Panc1 (cell line): Measurements from ENCODE around the gene SOS2. TPM values are rescaled to one million over a fixed set of nuclear protein-coding genes. Genes with fewer than 3 reads are reported as not detected.

Experiments used
- ATAC-seq: fragments of 200-7000 bp; cut with Tn5 transposase; 2 replicates; pipeline ENCODE4 v1.9.1; 2020; ENCODE audit warnings: mild to moderate bottlenecking, moderate library complexity
- BruUV-seq: library from RNA; stranded (reverse); fragments of 400-500 nt; replicated peaks from 2 replicates; lab custom pipeline; 2021; lab: Mats Ljungman, UMichigan
- CTCF ChIA-PET: fragments of 300-600 bp; sonication (Branson Sonifier 250); formaldehyde crosslinking; loops from one replicate; lab custom pipeline; 2022; ENCODE audit warnings: antibody characterized with exemption; lab: Charles Lee
- POLR2A ChIA-PET: fragments of 300-600 bp; sonication (Branson Sonifier 250); formaldehyde crosslinking; loops from one replicate; lab custom pipeline; 2022; ENCODE audit warnings: antibody characterized with exemption; lab: Charles Lee
- DNase-seq: peaks from one replicate; pipeline ENCODE4 v3.0.0-alpha.2; 2010; ENCODE audit warnings: low read depth, low spot score
- H3K27ac ChIP-seq: 2 replicates; pipeline ENCODE4 v1.5.1; 2011; ENCODE audit warnings: mild to moderate bottlenecking, low read length, inconsistent platforms
- H3K27me3 ChIP-seq: fragments of 200-500 bp; sonication (Bioruptor generic); 2 replicates; pipeline ENCODE4 v1.6.0; 2014; ENCODE audit warnings: low read length, inconsistent platforms; ENCODE audit not compliant: control insufficient read depth, insufficient read depth
- H3K36me3 ChIP-seq: fragments of 200-500 bp; sonication (Bioruptor generic); 2 replicates; pipeline ENCODE4 v1.5.1; 2014; ENCODE audit warnings: inconsistent platforms, mild to moderate bottlenecking, low read length, moderate library complexity; ENCODE audit not compliant: control insufficient read depth, insufficient read depth
- H3K4me1 ChIP-seq: 2 replicates; pipeline ENCODE4 v1.5.1; 2011; ENCODE audit warnings: inconsistent platforms, mild to moderate bottlenecking, low read length, moderate library complexity; ENCODE audit not compliant: control insufficient read depth, insufficient read depth
- H3K4me3 ChIP-seq, 2 experiments: 2 replicates each; pipeline ENCODE4 v1.5.1; 2011 to 2012; ENCODE audit warnings: low read depth in 2 of 2, low read length in 2 of 2, mild to moderate bottlenecking in 2 of 2, inconsistent platforms in 1 of 2, moderate library complexity in 1 of 2
- H3K9me3 ChIP-seq: fragments of 200-500 bp; sonication (Bioruptor generic); 2 replicates; pipeline ENCODE4 v1.5.1; 2014; ENCODE audit warnings: low read depth, mild to moderate bottlenecking, inconsistent platforms, low read length, moderate library complexity; ENCODE audit not compliant: control insufficient read depth, insufficient read depth
- POLR2AphosphoS5 ChIP-seq: IDR thresholded peaks from 2 replicates; pipeline ENCODE4 v1.6.1; 2012; ENCODE audit warnings: mild to moderate bottlenecking, low read depth, low read length, moderate library complexity
- SIN3A ChIP-seq: IDR thresholded peaks from 2 replicates; pipeline ENCODE4 v1.6.1; 2012; ENCODE audit warnings: low read depth, mild to moderate bottlenecking, low read length, moderate library complexity, borderline replicate concordance; ENCODE audit not compliant: insufficient read depth
- TCF7L2 ChIP-seq: IDR thresholded peaks from 2 replicates; pipeline ENCODE4 v1.6.1; 2011; ENCODE audit warnings: mild to moderate bottlenecking, low read depth, low read length, inconsistent platforms
- in situ Hi-C: cut with HindIII; loops from 2 replicates; pipeline ENCODE4 v1.10.0; 2016; ENCODE audit warnings: low sequenced_read_pairs, low pct_unique_long_range_greater_than_20kb
- intact Hi-C: fragments of 100-400 bp; cut with micrococcal nuclease; formaldehyde crosslinking; loops from one replicate; pipeline ENCODE4 v1.10.0; 2022; ENCODE audit not compliant: unreplicated experiment
- total RNA-seq: library from RNA; stranded (reverse); gene quantifications from one replicate; pipeline ENCODE4 v1.2.1, GENCODE V29; 2021; ENCODE audit not compliant: unreplicated experiment
- TF ChIP-seq, protein P1 (sequence below): fragments of 450-650 bp; IDR thresholded peaks from 2 replicates; pipeline ENCODE4 v1.5.1; 2017; ENCODE audit warnings: mild to moderate bottlenecking
- TF ChIP-seq, protein P2 (sequence below), 2 experiments: IDR thresholded peaks; 2 replicates each; pipeline ENCODE4 v1.6.1; 2011 to 2012; ENCODE audit warnings: low read depth in 2 of 2, control low read depth in 1 of 2, low read length in 1 of 2, mild to moderate bottlenecking in 1 of 2, moderate library complexity in 1 of 2; ENCODE audit not compliant: insufficient read depth in 1 of 2

Gene SOS2
- total RNA-seq, 1 experiment from 2014 or later = 21.2 TPM

DNA sequence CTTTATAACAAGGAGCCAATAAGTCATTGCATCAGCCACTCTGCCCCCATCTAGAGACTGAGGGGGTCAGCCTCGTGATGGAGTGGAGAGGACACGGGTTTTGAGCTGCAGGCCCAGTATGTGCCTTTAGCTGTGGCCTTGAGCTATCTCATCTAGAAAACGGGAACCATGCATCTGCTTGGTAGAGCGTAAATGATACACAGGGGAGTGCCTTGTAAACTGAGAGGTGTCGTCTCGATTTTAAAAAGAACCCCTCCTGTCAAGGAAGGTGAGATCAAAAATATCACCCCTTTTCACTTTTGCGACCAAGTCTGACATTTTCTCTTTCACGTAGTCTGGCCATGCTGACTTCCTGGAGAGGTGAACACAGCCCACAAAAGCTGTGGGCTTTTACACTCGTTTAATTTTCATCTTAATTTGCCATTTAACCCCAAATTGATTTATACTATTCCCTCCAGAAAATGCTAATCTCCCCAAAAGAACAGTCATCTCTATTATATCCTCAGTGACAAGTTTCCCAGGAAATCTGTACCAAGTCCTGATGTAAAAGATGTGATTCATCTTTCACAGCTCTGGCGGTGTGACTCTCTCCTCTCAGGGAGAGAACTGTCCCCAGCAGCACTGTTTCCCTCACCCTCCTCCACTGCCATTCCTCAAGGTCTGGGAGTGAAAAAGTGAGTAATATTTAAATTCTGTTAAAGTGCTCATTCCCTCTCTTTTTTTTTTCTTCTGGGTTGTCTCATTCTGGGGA lies 145.6 kb downstream of the SOS2 start:
- in situ Hi-C loops = no loop called here
- CTCF ChIA-PET = no interaction called here
- Histone ChIP-seq H3K4me1 (no peaks in the 10 kb centered on the region; the same call in 1 of the 2 replicates), H3K9me3 (no peaks in the 10 kb centered on the region), H3K36me3 (no peaks in the 10 kb centered on the region), H3K27ac (no peak overlapping the region), H3K27me3 (no peaks in the 10 kb centered on the region), H3K4me3 (no peak overlapping the region)
- intact Hi-C loops = no loop called here
- DNase-seq (no peak), ATAC-seq (no peak)
- POLR2A ChIA-PET = no interaction called here
- no TSS peak for BruUV-seq
- TF ChIP-seq POLR2AphosphoS5 (no peak), TCF7L2 (no peak), SIN3A (no peak)
- TF ChIP-seq, protein P1, sequence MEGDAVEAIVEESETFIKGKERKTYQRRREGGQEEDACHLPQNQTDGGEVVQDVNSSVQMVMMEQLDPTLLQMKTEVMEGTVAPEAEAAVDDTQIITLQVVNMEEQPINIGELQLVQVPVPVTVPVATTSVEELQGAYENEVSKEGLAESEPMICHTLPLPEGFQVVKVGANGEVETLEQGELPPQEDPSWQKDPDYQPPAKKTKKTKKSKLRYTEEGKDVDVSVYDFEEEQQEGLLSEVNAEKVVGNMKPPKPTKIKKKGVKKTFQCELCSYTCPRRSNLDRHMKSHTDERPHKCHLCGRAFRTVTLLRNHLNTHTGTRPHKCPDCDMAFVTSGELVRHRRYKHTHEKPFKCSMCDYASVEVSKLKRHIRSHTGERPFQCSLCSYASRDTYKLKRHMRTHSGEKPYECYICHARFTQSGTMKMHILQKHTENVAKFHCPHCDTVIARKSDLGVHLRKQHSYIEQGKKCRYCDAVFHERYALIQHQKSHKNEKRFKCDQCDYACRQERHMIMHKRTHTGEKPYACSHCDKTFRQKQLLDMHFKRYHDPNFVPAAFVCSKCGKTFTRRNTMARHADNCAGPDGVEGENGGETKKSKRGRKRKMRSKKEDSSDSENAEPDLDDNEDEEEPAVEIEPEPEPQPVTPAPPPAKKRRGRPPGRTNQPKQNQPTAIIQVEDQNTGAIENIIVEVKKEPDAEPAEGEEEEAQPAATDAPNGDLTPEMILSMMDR = no peak
- TF ChIP-seq, protein P2, sequence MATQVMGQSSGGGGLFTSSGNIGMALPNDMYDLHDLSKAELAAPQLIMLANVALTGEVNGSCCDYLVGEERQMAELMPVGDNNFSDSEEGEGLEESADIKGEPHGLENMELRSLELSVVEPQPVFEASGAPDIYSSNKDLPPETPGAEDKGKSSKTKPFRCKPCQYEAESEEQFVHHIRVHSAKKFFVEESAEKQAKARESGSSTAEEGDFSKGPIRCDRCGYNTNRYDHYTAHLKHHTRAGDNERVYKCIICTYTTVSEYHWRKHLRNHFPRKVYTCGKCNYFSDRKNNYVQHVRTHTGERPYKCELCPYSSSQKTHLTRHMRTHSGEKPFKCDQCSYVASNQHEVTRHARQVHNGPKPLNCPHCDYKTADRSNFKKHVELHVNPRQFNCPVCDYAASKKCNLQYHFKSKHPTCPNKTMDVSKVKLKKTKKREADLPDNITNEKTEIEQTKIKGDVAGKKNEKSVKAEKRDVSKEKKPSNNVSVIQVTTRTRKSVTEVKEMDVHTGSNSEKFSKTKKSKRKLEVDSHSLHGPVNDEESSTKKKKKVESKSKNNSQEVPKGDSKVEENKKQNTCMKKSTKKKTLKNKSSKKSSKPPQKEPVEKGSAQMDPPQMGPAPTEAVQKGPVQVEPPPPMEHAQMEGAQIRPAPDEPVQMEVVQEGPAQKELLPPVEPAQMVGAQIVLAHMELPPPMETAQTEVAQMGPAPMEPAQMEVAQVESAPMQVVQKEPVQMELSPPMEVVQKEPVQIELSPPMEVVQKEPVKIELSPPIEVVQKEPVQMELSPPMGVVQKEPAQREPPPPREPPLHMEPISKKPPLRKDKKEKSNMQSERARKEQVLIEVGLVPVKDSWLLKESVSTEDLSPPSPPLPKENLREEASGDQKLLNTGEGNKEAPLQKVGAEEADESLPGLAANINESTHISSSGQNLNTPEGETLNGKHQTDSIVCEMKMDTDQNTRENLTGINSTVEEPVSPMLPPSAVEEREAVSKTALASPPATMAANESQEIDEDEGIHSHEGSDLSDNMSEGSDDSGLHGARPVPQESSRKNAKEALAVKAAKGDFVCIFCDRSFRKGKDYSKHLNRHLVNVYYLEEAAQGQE (IDR thresholded peaks at IDR 0.05; ENCODE audit: insufficient read depth in 1 of 2, low read depth in 2 of 2, low read length in 1 of 2) = no peak

DNA sequence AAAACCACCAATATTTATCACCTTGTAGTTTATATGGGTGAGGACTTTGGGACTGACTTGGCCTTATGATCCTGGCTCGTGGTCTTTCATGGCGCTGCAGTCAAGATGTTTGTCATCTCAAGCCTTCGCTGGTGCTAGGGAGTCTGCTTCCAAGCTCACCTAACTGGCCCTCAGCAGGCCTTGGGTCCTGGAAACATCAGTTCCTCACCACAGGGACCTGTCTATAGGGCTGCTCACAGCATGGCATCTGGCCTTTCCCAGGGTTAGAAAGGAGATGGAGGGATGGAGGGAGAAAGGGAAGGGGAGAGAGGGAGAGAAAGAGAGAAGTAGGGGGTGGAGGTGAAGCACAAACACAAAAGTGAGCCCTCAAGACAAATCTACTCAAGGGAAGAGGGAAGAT lies 146.7 kb downstream of the SOS2 start:
- Histone ChIP-seq H3K27me3 (no peaks in the 10 kb centered on the region), H3K4me1 (no peaks in the 10 kb centered on the region; the same call in 1 of the 2 replicates), H3K9me3 (no peaks in the 10 kb centered on the region), H3K27ac (no peak overlapping the region), H3K36me3 (no peaks in the 10 kb centered on the region), H3K4me3 (no peak overlapping the region)
- ATAC-seq = no peak
- no TSS peak for BruUV-seq
- intact Hi-C loops (no loop called here), in situ Hi-C loops (no loop called here)
- ChIA-PET CTCF (no interaction called here), POLR2A (no interaction called here)
- TF ChIP-seq POLR2AphosphoS5 = no peak
- DNase-seq = no peak
